PC-3 (cell line): ENCODE measurements around the gene CCNT1. TPM values are rescaled to one million over a fixed set of nuclear protein-coding genes. Genes with fewer than 3 reads are reported as not detected.

Experiments
- ATAC-seq: fragments of 200-7000 bp; cut with Tn5 transposase; 2 replicates; pipeline ENCODE4 v1.9.1; 2020; ENCODE audit warnings: mild to moderate bottlenecking, moderate library complexity
- Bru-seq: library from RNA; stranded (reverse); fragments of 400-500 nt; gene quantifications from one replicate; lab custom pipeline; 2021; lab: Mats Ljungman, UMichigan
- BruChase-seq, 2 experiments: library from RNA; stranded (reverse); fragments of 400-500 nt; gene quantifications; one replicate each; lab custom pipeline; 2021; lab: Mats Ljungman, UMichigan
- BruUV-seq: library from RNA; stranded (reverse); fragments of 400-500 nt; replicated peaks from 2 replicates; lab custom pipeline; 2021; lab: Mats Ljungman, UMichigan
- CTCF ChIA-PET: fragments of 300-600 bp; sonication (Branson Sonifier 250); formaldehyde crosslinking; loops from one replicate; lab custom pipeline; 2022; ENCODE audit warnings: antibody characterized with exemption; lab: Charles Lee
- POLR2A ChIA-PET: fragments of 300-600 bp; sonication (Branson Sonifier 250); formaldehyde crosslinking; loops from one replicate; lab custom pipeline; 2022; ENCODE audit warnings: antibody characterized with exemption; ENCODE audit not compliant: unreplicated experiment; lab: Charles Lee
- DNase-seq: peaks from one replicate; pipeline ENCODE4 v3.0.0-alpha.2; 2015
- H2AFZ ChIP-seq: fragments of 300-600 bp; sonication (generic); 2 replicates; pipeline ENCODE4 v1.6.0; 2016; ENCODE audit warnings: antibody characterized with exemption, low read length
- H3F3A ChIP-seq: fragments of 300-600 bp; sonication (generic); one replicate; pipeline ENCODE4 v1.6.0; 2017; ENCODE audit warnings: antibody characterized with exemption, low read length, control low read depth, mild to moderate bottlenecking; ENCODE audit not compliant: unreplicated experiment
- H3K27ac ChIP-seq: fragments of 300-600 bp; sonication (generic); 2 replicates; pipeline ENCODE4 v1.5.1; 2016; ENCODE audit warnings: mild to moderate bottlenecking, low read length
- H3K27me3 ChIP-seq: fragments of 300-600 bp; sonication (generic); 2 replicates; pipeline ENCODE4 v1.6.1; 2016; ENCODE audit warnings: low read length, mixed read lengths
- H3K36me3 ChIP-seq: fragments of 300-600 bp; sonication (generic); 2 replicates; pipeline ENCODE4 v1.6.1; 2016; ENCODE audit warnings: low read depth, mixed run types, low read length, mixed read lengths
- H3K4me1 ChIP-seq: fragments of 300-600 bp; sonication (generic); 2 replicates; pipeline ENCODE4 v1.5.1; 2016; ENCODE audit warnings: low read length; ENCODE audit not compliant: insufficient read depth
- H3K4me2 ChIP-seq: fragments of 300-600 bp; sonication (generic); 2 replicates; pipeline ENCODE4 v1.6.0; 2016; ENCODE audit warnings: low read length
- H3K4me3 ChIP-seq: fragments of 300-600 bp; sonication (generic); 2 replicates; pipeline ENCODE4 v1.5.1; 2016; ENCODE audit warnings: mild to moderate bottlenecking, low read length, mixed read lengths
- H3K79me2 ChIP-seq: fragments of 300-600 bp; sonication (generic); 2 replicates; pipeline ENCODE4 v1.6.1; 2017; ENCODE audit warnings: low read length, mixed read lengths
- H3K9ac ChIP-seq: fragments of 300-600 bp; sonication (generic); 2 replicates; pipeline ENCODE4 v1.6.0; 2016; ENCODE audit warnings: mild to moderate bottlenecking, low read length
- H3K9me2 ChIP-seq: fragments of 300-600 bp; sonication (generic); replicated peaks from 2 replicates; pipeline ENCODE4 v1.6.1; 2016; ENCODE audit warnings: mixed run types, low read length, mixed read lengths
- H3K9me3 ChIP-seq: fragments of 300-600 bp; sonication (generic); 2 replicates; pipeline ENCODE4 v1.6.1; 2016; ENCODE audit warnings: low read length, mixed read lengths
- H4K20me1 ChIP-seq: fragments of 300-600 bp; sonication (generic); 2 replicates; pipeline ENCODE4 v1.6.1; 2016; ENCODE audit warnings: low read length, mixed read lengths
- CTCF ChIP-seq: fragments of 300-600 bp; sonication (generic); conservative IDR thresholded peaks from 2 replicates; pipeline ENCODE4 v1.5.1; 2017; ENCODE audit warnings: antibody characterized with exemption, low read depth, mild to moderate bottlenecking, low read length
- EZH2 ChIP-seq: fragments of 300-600 bp; sonication (generic); IDR thresholded peaks from one replicate; pipeline ENCODE4 v1.6.1; 2017; ENCODE audit warnings: antibody characterized with exemption, mild to moderate bottlenecking, low read length; ENCODE audit not compliant: unreplicated experiment
- EZH2phosphoT487 ChIP-seq: fragments of 300-600 bp; sonication (generic); IDR thresholded peaks from 2 replicates; pipeline ENCODE4 v1.6.1; 2018; ENCODE audit warnings: mild to moderate bottlenecking, antibody characterized with exemption, low read length, borderline replicate concordance
- intact Hi-C: fragments of 100-400 bp; cut with micrococcal nuclease; formaldehyde crosslinking; loops from 2 replicates; pipeline ENCODE4 v1.9.0; 2023
- long read RNA-seq: library from polyadenylated mRNA; unstranded; transcript quantifications from one replicate; pipeline ENCODE4 v2.0.0, GENCODE V29; 2021; ENCODE audit not compliant: unreplicated experiment
- total RNA-seq: library from RNA; depleted of rRNA; stranded (reverse); fragments of >200 nt; gene quantifications from 2 replicates; pipeline ENCODE4 v1.2.3, GENCODE V29; 2014; rRNA removed

Gene CCNT1
- total RNA-seq (15.1 and 20.7 TPM in 2 replicates), Bru-seq, nascent RNA (percentile 86 among the genes with signal in this experiment), BruChase-seq, experiment 1, labeled RNA remaining after a 6-hour chase (percentile 90 among the genes with signal in this experiment), BruChase-seq, experiment 2, labeled RNA remaining after a 2-hour chase (percentile 95 among the genes with signal in this experiment)
- long read RNA-seq, full-length matches to known transcripts = 3 of 11 reads
- long read RNA-seq, partial matches to known transcripts = 0 of 11 reads
- long read RNA-seq, other reads (novel, unspliced or antisense) = 8 of 11 reads

- Histone ChIP-seq H3K9ac (peak within 1 kb of the TSS; percentile 98), H3K9me2 (no peaks in the 10 kb centered on the region), H3K4me2 (peak within 1 kb of the TSS; percentile 100), H3K4me3 (peak within 1 kb of the TSS; percentile 94), H3K27ac (peak within 1 kb of the TSS; percentile 85), H3K27me3 (no peaks in the 10 kb centered on the region), H3F3A (no peaks in the 10 kb centered on the region), H3K9me3 (peaks cover 6% of the 10 kb centered on the region; the same call in 1 of the 2 replicates), H3K36me3 (peaks cover 19% of the 10 kb centered on the region), H3K4me1 (peaks cover 18% of the 10 kb centered on the region), H4K20me1 (peaks cover 26% of the 10 kb centered on the region), H3K79me2 (peaks cover 47% of the 10 kb centered on the region), H2AFZ (peak within 1 kb of the TSS; percentile 80)
- ChIA-PET CTCF (no interaction called here), POLR2A (no interaction called here)
- no TSS peak for BruUV-seq
- no peak for TF ChIP-seq EZH2
- TF ChIP-seq EZH2phosphoT487 = no peak
- no peak for TF ChIP-seq CTCF
- DNase-seq = peak; percentile 99
- peak; percentile 94 for ATAC-seq
- intact Hi-C loops = no loop called here
Measured at GRCh38 chr12:48716493-48717251, at the start of gene CCNT1. Gene CCNT1 (minus strand): TSS chr12:48716707. CDS start chr12:48716675, 32 bp downstream.

GRCh38 chr12:48765753-48766162 lies 49.3 kb upstream of the CCNT1 start:
- no peak for DNase-seq
- H2AFZ ChIP-seq = no peak overlapping the region
- H3F3A ChIP-seq = no peaks in the 10 kb centered on the region
- H3K9me2 ChIP-seq = no peaks in the 10 kb centered on the region
- no TSS peak for BruUV-seq
- H3K27ac ChIP-seq = no peak overlapping the region
- ChIA-PET POLR2A (no interaction called here), CTCF (no interaction called here)
- H3K36me3 ChIP-seq = peaks cover 11% of the 10 kb centered on the region; the same call in 1 of the 2 replicates
- H3K4me1 ChIP-seq = peaks cover 9% of the 10 kb centered on the region; the same call in 1 of the 2 replicates
- no peak overlapping the region for H3K9ac ChIP-seq
- no peak overlapping the region for H3K4me2 ChIP-seq
- no peak overlapping the region for H3K4me3 ChIP-seq
- no peak for ATAC-seq
- H3K79me2 ChIP-seq = no peaks in the 10 kb centered on the region
- H3K27me3 ChIP-seq = no peaks in the 10 kb centered on the region
- no peaks in the 10 kb centered on the region for H3K9me3 ChIP-seq
- no peaks in the 10 kb centered on the region for H4K20me1 ChIP-seq
- intact Hi-C loops = no loop called here
- TF ChIP-seq EZH2 (no peak), CTCF (no peak), EZH2phosphoT487 (no peak)
